Right lobe of liver (tissue), 4 donors: ENCODE measurements around the gene ZNF282.

Experiments
- POLR2A ChIP-seq: fragments of 450-650 bp; IDR thresholded peaks from one replicate; pipeline ENCODE4 v1.6.1; 2017; ENCODE audit warnings: antibody characterized with exemption, mild to moderate bottlenecking
- TF ChIP-seq, protein P1 (sequence below), 4 donors: fragments of 200-600 bp in 3 of 4; fragments of 450-650 bp in 1 of 4; IDR thresholded peaks; one replicate each; pipeline versions ENCODE4 v1.5.1 to v1.8.0; 2016 to 2022; ENCODE audit warnings: antibody characterized with exemption in 4 of 4, mild to moderate bottlenecking in 2 of 4
- donor health status: DM: no; HTN: no; CAD: no.
- donor health status: DM: no; HTN: no; CAD: no.
- donor health status: DM: no; HTN: yes; CAD: no.

DNA sequence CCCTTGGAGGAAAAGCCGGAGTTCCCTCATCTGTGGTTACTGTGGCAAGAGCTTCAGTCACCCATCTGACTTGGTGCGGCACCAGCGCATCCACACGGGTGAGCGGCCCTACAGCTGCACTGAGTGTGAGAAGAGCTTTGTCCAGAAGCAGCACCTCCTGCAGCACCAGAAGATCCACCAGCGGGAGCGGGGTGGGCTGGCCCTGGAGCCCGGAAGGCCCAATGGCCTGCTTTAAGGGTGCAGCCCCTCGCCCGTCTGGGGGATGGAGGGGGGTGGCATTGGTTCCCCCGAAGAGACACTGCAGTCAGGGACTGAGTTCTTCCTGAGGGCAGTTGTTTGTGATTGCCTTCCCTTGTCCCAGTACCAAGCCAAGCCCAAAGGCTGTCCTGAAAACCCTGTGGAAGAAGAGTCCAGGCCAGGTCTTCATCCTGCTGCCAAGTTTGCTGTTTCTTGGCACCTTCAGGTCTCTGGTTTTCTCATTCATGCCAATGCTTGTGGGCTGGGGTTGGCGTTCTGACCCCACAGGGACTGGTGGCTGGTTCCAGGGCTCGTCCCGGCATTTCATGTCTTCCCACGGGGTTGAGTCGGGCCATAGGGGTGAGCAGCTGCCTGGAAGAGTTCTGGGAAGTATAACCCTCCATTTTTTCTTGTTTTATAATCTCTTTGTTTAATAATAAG lies 59.0 kb downstream of the ZNF282 start:
- TF ChIP-seq, protein P1, sequence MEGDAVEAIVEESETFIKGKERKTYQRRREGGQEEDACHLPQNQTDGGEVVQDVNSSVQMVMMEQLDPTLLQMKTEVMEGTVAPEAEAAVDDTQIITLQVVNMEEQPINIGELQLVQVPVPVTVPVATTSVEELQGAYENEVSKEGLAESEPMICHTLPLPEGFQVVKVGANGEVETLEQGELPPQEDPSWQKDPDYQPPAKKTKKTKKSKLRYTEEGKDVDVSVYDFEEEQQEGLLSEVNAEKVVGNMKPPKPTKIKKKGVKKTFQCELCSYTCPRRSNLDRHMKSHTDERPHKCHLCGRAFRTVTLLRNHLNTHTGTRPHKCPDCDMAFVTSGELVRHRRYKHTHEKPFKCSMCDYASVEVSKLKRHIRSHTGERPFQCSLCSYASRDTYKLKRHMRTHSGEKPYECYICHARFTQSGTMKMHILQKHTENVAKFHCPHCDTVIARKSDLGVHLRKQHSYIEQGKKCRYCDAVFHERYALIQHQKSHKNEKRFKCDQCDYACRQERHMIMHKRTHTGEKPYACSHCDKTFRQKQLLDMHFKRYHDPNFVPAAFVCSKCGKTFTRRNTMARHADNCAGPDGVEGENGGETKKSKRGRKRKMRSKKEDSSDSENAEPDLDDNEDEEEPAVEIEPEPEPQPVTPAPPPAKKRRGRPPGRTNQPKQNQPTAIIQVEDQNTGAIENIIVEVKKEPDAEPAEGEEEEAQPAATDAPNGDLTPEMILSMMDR (IDR thresholded peaks at IDR 0.05), result no peak
- TF ChIP-seq POLR2A, result no peak
